ENCODE measurements around the gene OGFR. TPM values are rescaled to one million over a fixed set of nuclear protein-coding genes. Genes with fewer than 3 reads are reported as not detected.

OGFR gene
- total and polyA plus RNA-seq, 2 experiments from 2014 or later: 9.9 to 52.2 TPM

- Histone ChIP-seq H2AFZ (no peak overlapping the region), H4K20me1 (ENCODE audit: insufficient read depth) (no peaks in the 10 kb centered on the region), H3K9me3 (ENCODE audit: low read depth) (no peaks in the 10 kb centered on the region), H3K36me3 (ENCODE audit: low read depth) (no peaks in the 10 kb centered on the region), H3K4me2 (ENCODE audit: unreplicated experiment) (no peak overlapping the region), H3K4me3 (no peak overlapping the region), H3K9me2 (ENCODE audit: insufficient read depth) (no peaks in the 10 kb centered on the region), H3K4me1 (ENCODE audit: insufficient read depth) (no peaks in the 10 kb centered on the region), H3K27ac (no peak overlapping the region), H3K79me2 (ENCODE audit: insufficient read depth) (no peaks in the 10 kb centered on the region), H3K27me3 (replicated peaks; ENCODE audit: insufficient read depth) (no peaks in the 10 kb centered on the region), H3F3A (ENCODE audit: insufficient read depth) (0 out of 2 replicates have a peak, but pooled peaks cover 5% of the 10 kb centered on the region), H3K9ac (no peak overlapping the region)
- WGBS, 2 experiments (ENCODE audit: low coverage in 1 of 2, low lambda C conversion rate in 2 of 2, missing lambda C conversion rate in 2 of 2): 51 to 52% methylated on average over 9 to 11 of the region's 11 CpGs
- TF ChIP-seq EZH2phosphoT487 (IDR thresholded peaks at IDR 0.05; ENCODE audit: insufficient read depth, low read depth) (no peak), EZH2 (IDR thresholded peaks at IDR 0.05; ENCODE audit: insufficient read depth, poor library complexity, severe bottlenecking) (no peak)
- in situ Hi-C loops (cut with MboI): no loop called here
- no peak for DNase-seq
Observed at GRCh38 chr20:62839816-62840215, 35.2 kb downstream of the OGFR start.

GRCh38 chr20:62840244-62841197 is 35.9 kb downstream of the OGFR start:
- no peak overlapping the region for H3K9ac ChIP-seq
- H3K27ac ChIP-seq: no peak overlapping the region
- H3K9me3 ChIP-seq (ENCODE audit: low read depth): no peaks in the 10 kb centered on the region
- no peak overlapping the region for H3K4me3 ChIP-seq
- H3K79me2 ChIP-seq (ENCODE audit: insufficient read depth): no peaks in the 10 kb centered on the region
- no peaks in the 10 kb centered on the region for H4K20me1 ChIP-seq (ENCODE audit: insufficient read depth)
- H3K36me3 ChIP-seq (ENCODE audit: low read depth): no peaks in the 10 kb centered on the region
- WGBS, 2 experiments (ENCODE audit: low coverage in 1 of 2, low lambda C conversion rate in 2 of 2, missing lambda C conversion rate in 2 of 2): 66% methylated on average over 43 to 45 of the region's 45 CpGs
- no peak for DNase-seq
- no peaks in the 10 kb centered on the region for H3K27me3 ChIP-seq (replicated peaks; ENCODE audit: insufficient read depth)
- no peak overlapping the region for H3K4me2 ChIP-seq (ENCODE audit: unreplicated experiment)
- no peaks in the 10 kb centered on the region for H3K9me2 ChIP-seq (ENCODE audit: insufficient read depth)
- 0 out of 2 replicates have a peak, but pooled peaks cover 5% of the 10 kb centered on the region for H3F3A ChIP-seq (ENCODE audit: insufficient read depth)
- H3K4me1 ChIP-seq (ENCODE audit: insufficient read depth): no peaks in the 10 kb centered on the region
- in situ Hi-C loops (cut with MboI): no loop called here
- H2AFZ ChIP-seq: no peak overlapping the region
- TF ChIP-seq EZH2 (IDR thresholded peaks at IDR 0.05; ENCODE audit: insufficient read depth, poor library complexity, severe bottlenecking) (no peak), EZH2phosphoT487 (IDR thresholded peaks at IDR 0.05; ENCODE audit: insufficient read depth, low read depth) (no peak)

GRCh38 chr20:62841705-62842212 is 37.1 kb downstream of the OGFR start:
- Histone ChIP-seq H3K27me3 (replicated peaks; ENCODE audit: insufficient read depth) (no peaks in the 10 kb centered on the region), H3K9me3 (ENCODE audit: low read depth) (no peaks in the 10 kb centered on the region), H3K79me2 (ENCODE audit: insufficient read depth) (no peaks in the 10 kb centered on the region), H3K4me2 (ENCODE audit: unreplicated experiment) (no peak overlapping the region), H3F3A (ENCODE audit: insufficient read depth) (0 out of 2 replicates have a peak, but pooled peaks cover 5% of the 10 kb centered on the region), H3K27ac (no peak overlapping the region), H3K36me3 (ENCODE audit: low read depth) (no peaks in the 10 kb centered on the region), H2AFZ (no peak overlapping the region), H4K20me1 (ENCODE audit: insufficient read depth) (no peaks in the 10 kb centered on the region), H3K4me3 (no peak overlapping the region), H3K4me1 (ENCODE audit: insufficient read depth) (no peaks in the 10 kb centered on the region), H3K9ac (no peak overlapping the region), H3K9me2 (ENCODE audit: insufficient read depth) (no peaks in the 10 kb centered on the region)
- TF ChIP-seq EZH2 (IDR thresholded peaks at IDR 0.05; ENCODE audit: insufficient read depth, poor library complexity, severe bottlenecking): no peak
- no peak for TF ChIP-seq EZH2phosphoT487 (IDR thresholded peaks at IDR 0.05; ENCODE audit: insufficient read depth, low read depth)
- 81 to 82% methylated on average over 16 of the region's 16 CpGs for WGBS, 2 experiments (ENCODE audit: low coverage in 1 of 2, low lambda C conversion rate in 2 of 2, missing lambda C conversion rate in 2 of 2)
- in situ Hi-C loops (cut with MboI): no loop called here
- no peak for DNase-seq

- Histone ChIP-seq H3F3A (ENCODE audit: insufficient read depth) (0 out of 2 replicates have a peak, but pooled peaks cover 5% of the 10 kb centered on the region), H3K27ac (no peak overlapping the region), H3K9me2 (ENCODE audit: insufficient read depth) (no peaks in the 10 kb centered on the region), H3K27me3 (replicated peaks; ENCODE audit: insufficient read depth) (no peaks in the 10 kb centered on the region), H3K4me1 (ENCODE audit: insufficient read depth) (no peaks in the 10 kb centered on the region), H3K4me3 (no peak overlapping the region), H3K4me2 (ENCODE audit: unreplicated experiment) (no peak overlapping the region), H3K9ac (no peak overlapping the region), H3K79me2 (ENCODE audit: insufficient read depth) (no peaks in the 10 kb centered on the region), H3K9me3 (ENCODE audit: low read depth) (no peaks in the 10 kb centered on the region), H4K20me1 (ENCODE audit: insufficient read depth) (no peaks in the 10 kb centered on the region), H3K36me3 (ENCODE audit: low read depth) (no peaks in the 10 kb centered on the region), H2AFZ (no peak overlapping the region)
- in situ Hi-C loops (cut with MboI): no loop called here
- 87 to 91% methylated on average over 10 of the region's 10 CpGs for WGBS, 2 experiments (ENCODE audit: low coverage in 1 of 2, low lambda C conversion rate in 2 of 2, missing lambda C conversion rate in 2 of 2)
- TF ChIP-seq EZH2phosphoT487 (IDR thresholded peaks at IDR 0.05; ENCODE audit: insufficient read depth, low read depth): no peak
- TF ChIP-seq EZH2 (IDR thresholded peaks at IDR 0.05; ENCODE audit: insufficient read depth, poor library complexity, severe bottlenecking): no peak
- no peak for DNase-seq
Observed at GRCh38 chr20:62843656-62844055, 39.0 kb downstream of the OGFR start.
